GM21360 (cell line): Measurements from ENCODE around the gene P3H2.
"Not testable (repeated sequence)": the region's sequence is repeated elsewhere in the genome, so short reads cannot be mapped to it uniquely, and the experiment has no call there.

Experiments
- ATAC-seq: cut with Tn5 transposase; IDR thresholded peaks from one replicate; pipeline ENCODE4 v1.9.1; 2021; ENCODE audit warnings: mild to moderate bottlenecking, moderate library complexity; ENCODE audit not compliant: unreplicated experiment

The P3H2 gene

GRCh38 chr3:190120269-190121060 is at the start of gene P3H2:
Gene P3H2 (minus strand): TSS chr3:190120897. CDS start chr3:190120731, 166 bp downstream.
- peak; percentile 92 for ATAC-seq

- peak; percentile 67 for ATAC-seq
Observed at GRCh38 chr3:190169877-190170276, 49.2 kb upstream of the P3H2 start.

- peak; percentile 32 for ATAC-seq
Observed at GRCh38 chr3:190169243-190169642, 48.5 kb upstream of the P3H2 start.

- ATAC-seq: no peak
Observed at GRCh38 chr3:190167936-190168680, 47.4 kb upstream of the P3H2 start.

- no peak for ATAC-seq
Observed at GRCh38 chr3:190166948-190167347, 46.3 kb upstream of the P3H2 start.

GRCh38 chr3:190165253-190165652 is 44.6 kb upstream of the P3H2 start:
- no peak for ATAC-seq

GRCh38 chr3:190162013-190162412 is 41.3 kb upstream of the P3H2 start:
- ATAC-seq: not testable (repeated sequence)

GRCh38 chr3:190159902-190160435 is 39.3 kb upstream of the P3H2 start:
- ATAC-seq: no peak

- ATAC-seq: no peak
Observed at GRCh38 chr3:190158261-190158660, 37.6 kb upstream of the P3H2 start.

GRCh38 chr3:190155752-190156151 is 35.1 kb upstream of the P3H2 start:
- no peak for ATAC-seq

- ATAC-seq: no peak
Observed at GRCh38 chr3:190150681-190151080, 30.0 kb upstream of the P3H2 start.

GRCh38 chr3:190149830-190150619 is 29.3 kb upstream of the P3H2 start:
- not testable (repeated sequence) for ATAC-seq

- ATAC-seq: not testable (repeated sequence)
Observed at GRCh38 chr3:190144793-190145192, 24.1 kb upstream of the P3H2 start.

GRCh38 chr3:190142041-190142440 is 21.3 kb upstream of the P3H2 start:
- ATAC-seq: no peak

- ATAC-seq: no peak
Observed at GRCh38 chr3:190139365-190139764, 18.7 kb upstream of the P3H2 start.

GRCh38 chr3:190132371-190132770 is 11.7 kb upstream of the P3H2 start:
- ATAC-seq: no peak

- ATAC-seq: no peak
Observed at GRCh38 chr3:190131329-190131728, 10.6 kb upstream of the P3H2 start.

- no peak for ATAC-seq
Observed at GRCh38 chr3:190130696-190131095, 10.0 kb upstream of the P3H2 start.

- ATAC-seq: no peak
Observed at GRCh38 chr3:190130037-190130436, 9.3 kb upstream of the P3H2 start.

GRCh38 chr3:190127797-190128196 is 7.1 kb upstream of the P3H2 start:
- no peak for ATAC-seq

- no peak for ATAC-seq
Observed at GRCh38 chr3:190127195-190127594, 6.5 kb upstream of the P3H2 start.
